Activated B cell treated with CpG ODN at 0.5 μM for 24 hours (primary cell): ENCODE data around the gene P3H1. TPM values are rescaled to one million over a fixed set of nuclear protein-coding genes. Genes with fewer than 3 reads are reported as not detected.
A peak's percentile ranks its signal among the peaks of the same experiment; 100 is the strongest.

Experiments
- ATAC-seq: fragments of 200-7000 bp; cut with Tn5 transposase; one replicate; pipeline ENCODE4 v1.10.0; 2021; ENCODE audit warnings: low read depth, mild to moderate bottlenecking, moderate library complexity
- CTCF ChIA-PET: fragments of 350-600 bp; sonication (Branson Sonifier 250); formaldehyde crosslinking; loops from one replicate; lab custom pipeline; 2021; ENCODE audit warnings: antibody characterized with exemption; lab: Charles Lee
- POLR2A ChIA-PET: fragments of 350-600 bp; sonication (Branson Sonifier 250); formaldehyde crosslinking; loops from one replicate; lab custom pipeline; 2021; ENCODE audit warnings: antibody characterized with exemption; lab: Charles Lee
- DNase-seq: peaks from one replicate; pipeline ENCODE4 v3.0.0; 2022
- H3K27ac Mint-ChIP-seq: one replicate; pipeline ENCODE4 v1.8.0; 2020; ENCODE audit warnings: mixed read lengths
- H3K27me3 Mint-ChIP-seq: one replicate; pipeline ENCODE4 v1.8.0; 2021; ENCODE audit warnings: mixed read lengths
- H3K36me3 Mint-ChIP-seq: one replicate; pipeline ENCODE4 v1.8.0; 2021; ENCODE audit warnings: low read depth, mixed read lengths
- H3K4me1 Mint-ChIP-seq: one replicate; pipeline ENCODE4 v1.8.0; 2021; ENCODE audit warnings: mixed read lengths
- H3K4me3 Mint-ChIP-seq: one replicate; pipeline ENCODE4 v1.8.0; 2020; ENCODE audit warnings: mild to moderate bottlenecking, mixed read lengths
- H3K9me3 Mint-ChIP-seq: one replicate; pipeline ENCODE4 v1.8.0; 2020; ENCODE audit warnings: mixed read lengths
- CTCF ChIP-seq: fragments of 200-600 bp; IDR thresholded peaks from one replicate; pipeline ENCODE4 v1.8.0; 2022; ENCODE audit warnings: antibody characterized with exemption, mild to moderate bottlenecking
- intact Hi-C: fragments of 100-400 bp; cut with micrococcal nuclease; formaldehyde crosslinking; loops from one replicate; pipeline ENCODE4 v1.15.1; 2024
- total RNA-seq: library from RNA; stranded (reverse); gene quantifications from 2 replicates; pipeline ENCODE4 v1.2.3, GENCODE V29; 2022

The P3H1 gene
- total RNA-seq, 1 donor from 2014 or later, result 27.1 TPM

- no peak overlapping the region for H3K27ac Mint-ChIP-seq
- intact Hi-C loops, result no loop called here
- CTCF ChIA-PET, result no interaction called here
These were observed 27.0 kb upstream of the P3H1 start for GRCh38 chr1:42793824-42794223.

GRCh38 chr1:42788021-42788420 is 21.2 kb upstream of the P3H1 start:
- TF ChIP-seq CTCF, result no peak
- ATAC-seq (no peak), DNase-seq (no peak)
- ChIA-PET POLR2A (no interaction called here), CTCF (no interaction called here)
- Mint-ChIP-seq H3K27ac (no peak overlapping the region), H3K27me3 (peaks cover 5% of the 10 kb centered on the region), H3K9me3 (no peaks in the 10 kb centered on the region), H3K36me3 (peaks cover 7% of the 10 kb centered on the region), H3K4me1 (peaks cover 11% of the 10 kb centered on the region), H3K4me3 (no peak overlapping the region)
- intact Hi-C loops, result no loop called here

More at GRCh38 chr1:42793824-42794223, 27.0 kb upstream of the P3H1 start:
- DNase-seq, result no peak
- no peaks in the 10 kb centered on the region for H3K9me3 Mint-ChIP-seq
- no peak overlapping the region for H3K4me3 Mint-ChIP-seq
- H3K4me1 Mint-ChIP-seq, result no peaks in the 10 kb centered on the region
- H3K36me3 Mint-ChIP-seq, result no peaks in the 10 kb centered on the region
- TF ChIP-seq CTCF, result no peak
- no peaks in the 10 kb centered on the region for H3K27me3 Mint-ChIP-seq
- no peak for ATAC-seq
- POLR2A ChIA-PET, result no interaction called here

GRCh38 chr1:42786097-42786496 is 19.3 kb upstream of the P3H1 start:
- DNase-seq (no peak), ATAC-seq (no peak)
- intact Hi-C loops, result no loop called here
- peaks cover 16% of the 10 kb centered on the region for H3K36me3 Mint-ChIP-seq
- peaks cover 5% of the 10 kb centered on the region for H3K27me3 Mint-ChIP-seq
- CTCF ChIA-PET, result no interaction called here
- no peak overlapping the region for H3K27ac Mint-ChIP-seq
- no peak overlapping the region for H3K4me3 Mint-ChIP-seq
- TF ChIP-seq CTCF, result no peak
- peaks cover 11% of the 10 kb centered on the region for H3K4me1 Mint-ChIP-seq
- POLR2A ChIA-PET, result interaction anchor here (3.3 kb wide), 1 partner anchor 19 kb away, joined by 10 read pairs; the partner anchor contains the start of genes C1orf50 and P3H1
- H3K9me3 Mint-ChIP-seq, result no peaks in the 10 kb centered on the region

GRCh38 chr1:42784946-42785693 is 18.3 kb upstream of the P3H1 start, which contains the start of gene TMEM269:
Gene TMEM269 (plus strand): TSS chr1:42784991. CDS start chr1:42789894, 4,903 bp downstream.
- Mint-ChIP-seq H3K4me3 (peak within 1 kb of the TSS; percentile 78), H3K27me3 (peaks cover 5% of the 10 kb centered on the region), H3K4me1 (peaks cover 11% of the 10 kb centered on the region), H3K36me3 (peaks cover 23% of the 10 kb centered on the region), H3K27ac (peak within 1 kb of the TSS; percentile 9), H3K9me3 (no peaks in the 10 kb centered on the region)
- no peak for TF ChIP-seq CTCF
- DNase-seq (no peak), ATAC-seq (peak; percentile 45)
- ChIA-PET CTCF (no interaction called here), POLR2A (interaction anchor here (3.3 kb wide), 1 partner anchor 18 kb away, joined by 10 read pairs; the partner anchor contains the start of genes C1orf50 and P3H1)
- intact Hi-C loops, result no loop called here

GRCh38 chr1:42784547-42784945 is 17.7 kb upstream of the P3H1 start:
- CTCF ChIA-PET, result no interaction called here
- H3K27ac Mint-ChIP-seq, result no peak overlapping the region

More at GRCh38 chr1:42784547-42784945, 17.7 kb upstream of the P3H1 start:
- no peak for DNase-seq
- ATAC-seq, result no peak
- intact Hi-C loops, result no loop called here
- H3K4me1 Mint-ChIP-seq, result peaks cover 14% of the 10 kb centered on the region
- POLR2A ChIA-PET, result interaction anchor here (3.3 kb wide), 1 partner anchor 17 kb away, joined by 10 read pairs; the partner anchor contains the start of genes C1orf50 and P3H1
- TF ChIP-seq CTCF, result no peak
- H3K36me3 Mint-ChIP-seq, result peaks cover 29% of the 10 kb centered on the region
- H3K4me3 Mint-ChIP-seq, result no peak overlapping the region
- peaks cover 5% of the 10 kb centered on the region for H3K27me3 Mint-ChIP-seq
- H3K9me3 Mint-ChIP-seq, result no peaks in the 10 kb centered on the region
